Measurements from ENCODE around the gene IL15.
"Not testable (repeated sequence)": the region's sequence is repeated elsewhere in the genome, so short reads cannot be mapped to it uniquely, and the experiment has no call there.

Gene IL15, protein sequence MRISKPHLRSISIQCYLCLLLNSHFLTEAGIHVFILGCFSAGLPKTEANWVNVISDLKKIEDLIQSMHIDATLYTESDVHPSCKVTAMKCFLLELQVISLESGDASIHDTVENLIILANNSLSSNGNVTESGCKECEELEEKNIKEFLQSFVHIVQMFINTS

DNA sequence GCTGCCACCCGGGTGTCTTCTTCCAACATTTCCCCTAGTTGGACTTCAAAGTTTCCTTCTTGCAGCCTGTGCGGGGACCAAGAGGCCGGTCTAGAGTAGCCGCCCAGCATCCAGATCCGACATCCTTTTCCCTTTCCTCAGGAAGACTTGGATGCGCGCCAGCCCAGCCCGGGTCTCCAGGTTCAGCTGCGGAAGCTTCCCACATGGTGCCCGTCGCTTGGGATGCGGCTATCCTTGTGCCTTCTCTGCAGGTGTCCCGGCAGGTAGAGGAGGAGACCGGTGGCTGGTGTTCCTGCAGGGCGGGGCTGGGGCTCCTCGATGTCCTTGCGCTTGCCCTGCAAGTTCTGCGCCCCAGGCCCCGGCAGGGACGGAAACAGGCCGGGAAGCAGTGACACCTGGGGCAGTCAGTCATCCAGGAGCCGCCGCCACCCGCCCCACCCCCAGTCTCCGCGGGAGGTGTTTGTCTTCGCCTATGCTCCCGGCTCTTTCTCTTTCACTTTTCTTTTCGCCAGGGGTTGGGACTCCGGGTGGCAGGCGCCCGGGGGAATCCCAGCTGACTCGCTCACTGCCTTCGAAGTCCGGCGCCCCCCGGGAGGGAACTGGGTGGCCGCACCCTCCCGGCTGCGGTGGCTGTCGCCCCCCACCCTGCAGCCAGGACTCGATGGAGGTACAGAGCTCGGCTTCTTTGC is at the start of gene IL15:
Gene IL15, plus strand, starts transcription at position 502 of the 689 bp plus-strand sequence. CDS start 82,882 bp downstream, outside the sequence.
- no peak for DNase-seq

DNA sequence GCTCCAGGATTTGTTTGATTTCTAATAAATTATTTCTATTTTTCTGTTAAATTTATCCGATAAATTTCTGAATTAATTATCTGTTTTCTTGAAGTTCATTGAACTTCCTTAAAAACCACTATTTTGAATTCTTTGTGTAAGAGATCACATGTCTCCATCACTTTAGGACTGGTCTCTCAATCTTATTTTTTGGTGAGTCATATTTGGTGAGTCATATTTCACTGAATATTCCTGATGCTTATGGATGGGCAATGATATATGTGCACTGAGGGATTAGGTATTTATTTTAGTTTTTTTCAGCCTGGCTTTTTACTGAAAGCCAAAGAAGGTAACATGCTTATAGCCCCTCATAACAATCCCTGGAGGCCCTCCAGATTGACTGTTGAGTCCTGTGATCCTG is 48.5 kb upstream of the IL15 start:
- no peak for DNase-seq

DNA sequence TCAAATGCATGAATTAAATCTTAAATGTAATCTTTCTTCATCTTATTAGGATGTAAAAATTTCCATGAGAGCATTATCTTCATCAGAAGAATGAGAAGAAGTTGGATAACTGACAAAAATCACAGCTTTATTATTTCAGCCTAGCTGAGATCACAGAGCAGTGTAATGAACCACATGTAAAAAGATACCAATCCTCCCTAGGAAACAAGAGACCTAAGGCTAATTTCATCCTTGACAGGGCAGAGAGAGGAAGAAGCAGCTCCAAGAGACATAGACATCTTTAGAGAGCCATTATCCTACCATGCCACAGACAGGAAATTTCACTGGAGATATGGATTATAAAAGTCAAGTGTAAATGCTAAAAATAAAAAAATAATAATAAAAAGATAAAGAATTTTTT is 40.9 kb upstream of the IL15 start:
- DNase-seq: no peak

DNA sequence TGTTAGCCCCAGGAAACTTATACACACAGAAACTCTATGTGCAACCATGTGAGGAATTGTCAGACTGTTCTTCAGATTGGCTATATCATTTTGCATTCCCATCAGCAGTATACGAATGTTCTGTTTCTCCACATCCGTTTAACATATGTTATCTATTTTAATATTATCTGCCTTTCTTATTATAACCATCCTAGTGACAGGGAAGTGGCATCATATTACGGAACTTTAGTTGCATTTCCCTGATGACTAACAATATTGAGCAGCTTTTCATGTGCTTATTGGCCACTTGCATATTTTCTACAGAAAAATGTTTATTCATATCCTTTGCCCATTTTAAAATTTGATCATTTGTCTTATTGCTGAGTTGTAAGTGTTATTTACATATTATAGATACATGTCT is 36.5 kb upstream of the IL15 start:
- DNase-seq: no peak

DNA sequence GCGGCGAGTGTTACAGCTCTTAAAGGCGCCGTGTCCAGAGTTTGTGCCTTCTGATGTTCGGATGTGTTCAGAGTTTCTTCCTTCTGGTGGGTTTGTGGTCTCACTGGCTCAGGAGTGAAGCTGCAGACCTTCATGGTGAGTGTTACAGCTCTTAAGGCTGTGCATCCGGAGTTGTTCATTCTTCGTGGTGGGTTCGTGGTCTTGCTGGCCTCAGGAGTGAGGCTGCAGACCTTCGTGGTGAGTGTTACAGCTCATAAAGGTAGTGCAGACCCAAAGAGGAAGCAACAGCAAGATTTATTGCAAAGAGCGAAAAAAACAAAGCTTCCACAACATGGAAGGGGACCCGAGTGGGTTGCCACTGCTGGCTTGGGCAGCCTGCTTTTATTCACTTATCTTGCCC is 31.7 kb upstream of the IL15 start:
- DNase-seq: not testable (repeated sequence)

DNA sequence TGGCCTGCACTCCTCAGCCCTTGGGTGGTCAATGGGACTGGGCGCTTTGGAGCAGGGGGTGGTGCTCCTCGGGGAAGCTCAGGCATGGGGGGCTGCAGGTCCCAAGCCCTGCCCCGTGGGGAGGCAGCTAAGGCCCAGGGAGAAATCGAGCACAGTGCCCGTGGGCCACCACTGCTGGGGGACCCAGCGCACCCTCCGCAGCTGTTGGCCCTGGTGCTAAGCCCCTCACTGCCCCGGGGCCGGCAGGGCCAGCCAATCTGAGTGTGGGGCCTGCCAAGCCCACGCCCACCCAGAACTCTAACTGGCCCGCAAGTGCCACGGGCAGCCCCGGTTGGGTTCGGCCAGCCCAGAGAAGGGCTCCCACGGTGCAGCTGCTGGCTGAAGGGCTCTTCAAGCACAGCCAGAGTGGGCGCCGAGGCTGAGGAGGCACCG is 30.9 kb upstream of the IL15 start:
- DNase-seq: no peak

DNA sequence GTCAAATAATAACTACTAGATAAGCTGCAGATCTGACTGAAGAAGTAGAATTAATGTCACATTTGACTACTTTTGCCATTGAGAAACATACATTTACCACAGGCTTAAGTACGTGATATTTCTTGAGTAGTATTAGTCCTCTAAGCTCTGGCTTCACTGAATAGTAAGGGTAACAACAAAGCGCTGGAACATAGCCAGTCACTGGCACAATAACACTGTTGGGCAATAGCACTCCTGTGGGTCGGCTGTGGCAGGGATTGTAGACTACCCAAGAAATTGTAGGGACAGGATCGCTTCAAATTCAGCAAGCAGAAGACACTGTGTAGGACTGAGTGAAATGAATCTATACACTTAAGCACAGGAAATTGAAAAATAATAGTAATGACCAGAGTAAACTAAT is 27.1 kb upstream of the IL15 start:
- DNase-seq: no peak

DNA sequence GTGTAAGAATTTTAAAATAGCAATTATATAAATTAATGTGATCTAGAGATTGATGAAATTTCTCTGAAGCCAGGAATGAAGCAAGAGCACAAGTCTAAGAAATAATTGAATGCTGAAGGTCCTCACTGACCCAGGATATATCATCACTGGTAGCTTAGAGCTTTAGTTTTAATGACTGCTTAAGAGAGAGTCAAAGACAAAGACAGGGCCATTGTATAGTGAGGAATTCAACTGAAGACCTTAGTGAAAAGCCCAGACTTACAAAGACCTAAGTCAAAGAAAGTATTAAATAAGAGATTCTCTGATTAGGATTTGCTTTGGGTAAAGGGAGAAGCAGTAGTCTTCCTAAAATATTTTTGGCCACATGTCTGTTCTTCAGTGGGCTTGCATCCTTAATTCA is 26.0 kb upstream of the IL15 start:
- no peak for DNase-seq

DNA sequence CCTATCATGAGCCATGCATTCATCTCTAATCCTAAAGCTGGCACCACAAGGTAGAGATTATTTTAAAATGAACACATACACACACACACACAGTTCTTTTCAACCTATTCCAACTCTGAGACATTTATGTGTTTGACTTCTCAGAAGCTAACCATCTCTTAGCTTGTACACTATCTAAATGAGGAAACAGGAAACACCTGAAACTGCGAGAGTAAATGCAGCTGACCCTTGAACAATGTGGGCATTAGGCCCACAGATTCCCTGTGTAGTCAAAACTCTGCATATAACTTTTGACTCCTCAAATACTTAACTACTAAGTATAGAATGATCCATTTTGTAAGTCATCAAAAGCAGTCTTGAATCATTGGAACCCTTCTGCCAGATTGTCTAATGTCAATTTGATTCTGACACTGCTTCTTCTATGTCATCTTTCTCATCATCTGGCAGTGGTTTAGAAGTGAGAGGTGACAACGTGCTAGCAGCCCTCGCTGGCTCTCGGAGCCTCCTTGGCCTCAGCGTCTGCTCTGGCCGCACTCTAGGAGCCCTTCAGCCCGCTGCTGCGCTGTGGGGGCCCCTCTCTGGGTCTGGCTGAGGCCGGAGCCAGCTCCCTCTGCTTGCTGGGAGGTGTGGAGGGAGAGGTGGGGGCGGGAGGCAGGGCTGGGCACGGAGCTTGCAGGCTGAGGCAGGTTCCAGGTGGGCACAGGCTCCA is 21.4 kb upstream of the IL15 start:
- no peak for DNase-seq

DNA sequence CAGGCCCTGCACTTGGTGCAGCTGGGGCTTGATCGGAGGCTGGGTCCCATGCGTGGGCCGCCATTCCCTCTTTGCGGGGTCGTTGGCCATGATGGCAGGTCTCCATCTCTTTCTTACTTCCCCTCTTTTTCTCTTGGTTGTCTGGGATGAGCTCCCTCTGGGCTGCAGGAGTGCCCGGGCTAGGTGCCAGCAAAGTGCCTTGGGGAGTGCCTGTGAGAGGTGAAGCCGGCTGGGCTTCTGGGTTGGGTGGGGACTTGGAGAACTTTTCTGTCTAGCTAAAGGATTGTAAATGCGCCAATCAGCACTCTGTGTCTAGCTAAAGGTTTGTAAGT is 20.8 kb upstream of the IL15 start:
- not testable (repeated sequence) for DNase-seq

DNA sequence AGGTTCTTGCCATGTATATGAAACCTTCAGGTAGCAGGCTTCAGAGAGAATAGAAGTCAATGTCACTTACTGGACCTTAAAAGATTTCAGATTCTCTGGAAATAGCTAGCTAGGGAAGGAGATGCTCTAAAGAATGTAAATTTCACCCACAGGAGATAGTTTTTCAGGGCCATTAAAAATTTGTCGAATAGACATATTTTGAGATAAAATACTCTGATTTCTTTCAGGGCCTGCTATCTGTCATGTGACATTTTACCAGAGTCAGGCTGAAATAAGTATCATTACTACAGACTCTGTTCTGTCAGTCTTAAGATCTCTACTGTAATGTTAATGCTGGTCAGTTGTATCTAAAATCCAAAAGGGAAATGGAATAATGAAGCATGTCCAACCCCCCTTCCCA is 15.7 kb upstream of the IL15 start:
- DNase-seq: no peak

DNA sequence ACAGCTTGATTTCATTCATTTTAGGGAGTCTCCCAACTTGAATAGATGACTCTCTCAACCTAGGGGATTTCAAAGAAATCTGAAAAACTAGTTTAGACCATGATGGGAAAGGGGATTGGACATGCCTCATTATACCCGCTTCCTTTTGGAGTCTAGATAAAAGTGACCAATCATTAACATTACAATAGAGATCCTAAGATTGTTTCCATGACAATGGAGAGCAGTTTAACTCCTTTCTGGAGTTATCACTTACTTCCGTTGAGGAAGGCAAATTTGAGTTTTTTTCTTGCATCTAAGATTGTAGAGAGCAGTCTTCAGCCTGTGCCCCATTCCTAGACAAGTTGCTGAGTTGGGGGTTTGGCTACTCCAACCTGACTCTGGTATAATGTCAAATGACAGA is 11.4 kb upstream of the IL15 start:
- DNase-seq: no peak

DNA sequence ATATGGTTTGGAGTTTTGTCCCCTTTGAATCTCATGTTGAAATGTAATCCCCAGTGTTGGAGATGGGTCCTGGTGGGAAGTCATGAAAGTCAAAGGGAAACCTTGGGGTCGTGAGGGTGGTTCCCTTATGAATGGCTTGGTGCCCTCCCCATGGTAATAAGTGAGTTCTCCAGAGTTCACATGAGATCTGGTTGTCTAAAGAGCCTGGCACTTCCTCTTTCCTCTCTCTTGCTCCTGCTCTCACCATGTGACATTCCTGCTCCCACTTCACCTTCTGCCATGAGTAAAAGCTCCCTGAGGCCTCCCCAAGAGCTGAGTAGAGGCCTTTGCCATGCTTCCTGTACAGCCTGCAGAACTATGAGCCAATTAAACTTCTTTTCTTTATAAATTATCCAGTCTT is 5.5 kb upstream of the IL15 start:
- no peak for DNase-seq

DNA sequence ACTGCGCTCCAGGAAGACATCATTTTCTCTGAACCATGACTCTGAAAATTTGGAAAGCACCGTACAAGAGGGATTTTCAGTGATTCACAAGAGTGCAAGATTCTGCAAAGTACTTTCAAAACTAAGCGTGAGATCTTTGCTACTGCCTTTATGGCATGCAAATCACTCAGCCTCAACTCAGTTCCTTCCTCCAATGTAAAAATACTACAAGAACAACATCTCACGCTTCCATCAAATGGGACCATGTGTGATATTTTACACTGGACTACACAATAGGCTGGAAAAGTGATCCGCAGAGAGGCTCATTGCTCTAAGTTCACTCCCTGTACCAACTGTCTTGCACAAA is 674 bp upstream of the IL15 start:
- DNase-seq: no peak

DNA sequence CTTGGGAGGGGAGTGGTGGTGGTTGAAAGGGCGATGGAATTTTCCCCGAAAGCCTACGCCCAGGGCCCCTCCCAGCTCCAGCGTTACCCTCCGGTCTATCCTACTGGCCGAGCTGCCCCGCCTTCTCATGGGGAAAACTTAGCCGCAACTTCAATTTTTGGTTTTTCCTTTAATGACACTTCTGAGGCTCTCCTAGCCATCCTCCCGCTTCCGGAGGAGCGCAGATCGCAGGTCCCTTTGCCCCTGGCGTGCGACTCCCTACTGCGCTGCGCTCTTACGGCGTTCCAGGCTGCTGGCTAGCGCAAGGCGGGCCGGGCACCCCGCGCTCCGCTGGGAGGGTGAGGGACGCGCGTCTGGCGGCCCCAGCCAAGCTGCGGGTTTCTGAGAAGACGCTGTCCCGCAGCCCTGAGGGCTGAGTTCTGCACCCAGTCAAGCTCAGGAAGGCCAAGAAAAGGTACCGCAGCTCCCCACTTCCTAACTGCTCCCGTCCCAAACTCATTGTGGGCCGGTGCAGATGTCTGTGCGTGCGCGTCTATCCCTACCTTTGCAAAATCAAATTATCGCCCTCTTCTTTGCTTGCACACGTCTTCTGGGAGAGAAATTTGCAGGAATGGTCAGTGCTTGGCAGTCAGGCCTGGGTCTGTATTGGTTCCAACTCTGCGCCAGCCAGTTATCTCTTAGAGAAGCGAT is 533 bp downstream of the IL15 start:
- DNase-seq: no peak

DNA sequence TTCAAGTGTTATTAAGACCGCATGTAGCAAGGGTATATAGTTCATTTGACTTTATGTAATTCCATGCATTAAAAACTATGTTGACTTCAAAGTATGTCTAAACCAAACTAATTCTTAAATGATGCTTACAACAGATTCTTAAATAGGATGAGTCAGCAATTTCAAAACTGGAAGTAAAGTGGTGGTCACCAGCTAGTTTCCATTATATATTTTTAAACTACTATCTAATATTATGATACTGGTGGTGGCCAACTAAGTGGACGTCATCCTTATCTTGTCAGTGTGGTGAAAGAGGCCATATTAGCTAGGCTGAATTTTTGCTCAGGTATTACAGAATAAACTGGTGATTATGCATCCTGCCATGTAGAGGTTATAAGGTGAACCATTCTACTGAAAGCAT is 1.2 kb downstream of the IL15 start:
- no peak for DNase-seq

DNA sequence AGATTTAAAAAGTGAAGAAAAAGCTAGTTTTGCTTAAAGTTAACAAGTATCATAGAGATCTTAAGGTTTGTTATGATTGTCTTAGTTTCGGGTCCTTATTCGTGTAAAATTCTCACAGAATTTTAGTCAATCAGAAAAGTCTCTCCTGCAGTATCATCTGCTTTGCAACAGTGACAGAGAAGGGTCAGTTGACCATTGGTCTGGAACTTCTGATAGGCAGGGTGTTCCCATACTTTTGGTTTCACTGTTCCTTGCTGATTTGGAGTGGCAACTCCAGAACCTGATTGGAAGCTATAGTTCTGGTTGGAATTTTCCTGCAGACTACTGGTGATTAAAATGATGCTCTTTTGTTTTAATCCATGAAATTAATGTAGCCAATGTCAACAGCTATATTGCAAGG is 1.8 kb downstream of the IL15 start:
- no peak for DNase-seq

DNA sequence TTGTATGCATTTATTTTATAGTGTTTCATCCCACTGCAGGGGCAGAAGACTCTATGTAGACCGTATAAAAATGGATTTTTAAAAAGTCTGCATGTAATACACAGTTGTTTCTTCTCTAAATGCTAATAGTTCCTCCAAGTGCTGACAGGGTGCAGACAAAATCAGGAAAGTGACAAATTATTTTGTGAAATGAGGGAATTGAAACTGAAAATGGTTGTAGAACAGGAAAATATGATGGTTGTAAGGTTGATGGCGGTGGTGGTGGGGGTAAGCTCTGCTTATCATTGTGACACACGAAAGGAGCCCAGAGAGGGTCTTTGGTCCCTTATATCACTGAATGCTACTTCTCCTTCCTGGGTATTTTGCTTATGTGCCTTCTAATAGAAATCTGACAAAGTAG is 4.3 kb downstream of the IL15 start:
- no peak for DNase-seq

DNA sequence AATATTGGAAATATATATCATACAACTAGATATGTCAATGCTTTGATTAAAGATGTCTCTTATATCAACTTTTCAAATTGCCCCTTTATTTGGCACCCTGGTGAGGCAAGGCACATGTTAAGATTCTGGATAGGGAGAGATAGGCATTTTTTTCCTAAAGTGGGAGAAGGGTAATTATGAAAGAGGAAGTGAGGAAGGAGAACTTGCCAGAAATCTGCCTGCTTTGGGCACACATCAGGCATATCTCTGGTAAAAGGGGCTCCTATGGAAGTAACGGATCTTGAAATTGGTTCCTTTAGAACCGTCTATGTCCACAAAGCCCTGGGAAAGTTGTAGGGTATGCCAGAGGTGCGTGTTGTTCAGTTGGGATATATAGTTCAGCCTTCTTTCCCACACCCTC is 5.7 kb downstream of the IL15 start:
- no peak for DNase-seq

DNA sequence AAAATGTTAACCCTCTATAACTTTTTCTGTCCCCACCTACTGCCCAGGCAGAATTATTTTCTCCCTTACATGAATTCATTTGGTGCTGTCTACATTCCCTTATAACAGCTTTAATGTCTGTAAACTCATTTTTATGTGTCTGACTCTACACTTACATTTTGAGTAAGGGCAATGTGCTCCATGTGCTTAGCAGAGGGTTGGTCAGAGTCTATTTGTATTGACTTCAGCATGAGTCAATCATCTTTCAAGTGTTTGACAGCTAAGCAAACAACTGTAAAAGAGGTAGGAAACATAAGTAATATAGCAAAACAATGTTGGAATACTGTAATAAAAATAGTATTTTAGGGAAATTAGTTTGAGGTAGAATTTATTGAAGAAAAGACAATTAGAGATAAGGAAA is 6.3 kb downstream of the IL15 start:
- no peak for DNase-seq

DNA sequence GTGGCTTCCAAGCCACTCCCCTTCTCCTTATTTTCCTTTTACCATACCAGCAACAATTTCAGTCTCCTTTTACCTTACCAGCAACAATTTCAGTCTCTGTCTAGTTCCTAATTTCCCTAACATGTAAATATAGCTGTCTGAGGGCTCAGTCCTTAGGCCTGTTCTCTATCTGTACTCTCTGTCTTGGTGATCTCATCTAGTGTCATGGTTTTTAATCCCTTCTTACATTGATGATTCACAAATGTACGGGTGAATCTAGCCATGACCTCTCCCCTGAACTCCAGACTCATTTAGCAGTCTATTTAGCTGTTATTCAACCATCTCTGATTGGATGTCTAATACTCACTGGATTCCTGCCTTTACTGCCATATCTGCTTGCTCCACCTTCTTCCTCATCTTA is 7.2 kb downstream of the IL15 start:
- DNase-seq: no peak

DNA sequence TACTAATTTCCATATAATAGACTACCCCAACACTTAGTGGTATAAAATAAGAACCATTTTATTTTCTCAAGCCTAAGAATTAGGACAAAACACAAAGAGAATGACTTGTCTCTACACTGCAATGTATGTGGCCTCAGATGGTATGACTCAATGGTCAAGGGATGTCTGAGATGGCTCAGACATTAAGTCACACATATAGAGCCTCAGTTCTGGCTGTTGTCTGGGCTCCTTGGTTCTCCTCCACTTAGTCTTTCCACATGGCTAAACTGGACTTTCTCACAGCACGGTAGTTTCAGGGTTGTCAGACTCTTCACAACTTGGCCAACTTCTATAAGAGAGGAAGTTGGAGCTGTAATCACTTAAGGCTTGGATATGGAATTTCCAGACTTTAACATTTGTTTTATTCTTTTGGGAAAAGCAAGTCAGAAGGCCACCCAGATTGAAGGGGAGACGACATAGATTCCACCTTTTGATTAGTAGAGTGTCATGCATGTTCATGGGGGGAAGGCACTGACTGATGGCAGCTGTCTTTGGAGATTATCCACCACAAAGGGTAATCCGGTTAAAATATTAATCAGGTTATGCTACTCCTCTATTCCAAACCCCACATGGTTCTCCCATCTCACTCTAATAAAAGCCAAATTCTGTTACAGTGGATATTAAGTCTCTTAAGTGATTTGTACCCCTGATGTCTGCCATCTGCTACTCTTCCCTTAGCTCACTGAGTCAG is 9.4 kb downstream of the IL15 start:
- DNase-seq: no peak

DNA sequence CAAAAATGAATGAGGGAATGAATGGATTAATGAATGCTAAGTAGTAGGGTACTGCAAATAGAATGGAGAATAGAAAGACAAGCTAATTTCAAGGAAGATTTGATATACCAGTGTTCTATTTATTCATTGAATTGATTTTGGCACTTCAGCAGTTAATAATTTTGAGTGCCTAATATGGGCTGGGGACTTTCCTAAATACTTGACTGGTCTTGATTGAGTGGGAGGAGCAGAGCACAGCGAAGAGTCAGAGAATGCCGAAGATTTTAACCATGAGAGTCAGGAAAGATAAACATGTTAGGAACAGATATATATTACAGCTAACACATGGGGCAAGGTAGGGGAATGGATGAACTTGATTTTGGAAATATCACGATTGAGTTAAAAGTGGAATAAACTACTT is 10.6 kb downstream of the IL15 start:
- no peak for DNase-seq

DNA sequence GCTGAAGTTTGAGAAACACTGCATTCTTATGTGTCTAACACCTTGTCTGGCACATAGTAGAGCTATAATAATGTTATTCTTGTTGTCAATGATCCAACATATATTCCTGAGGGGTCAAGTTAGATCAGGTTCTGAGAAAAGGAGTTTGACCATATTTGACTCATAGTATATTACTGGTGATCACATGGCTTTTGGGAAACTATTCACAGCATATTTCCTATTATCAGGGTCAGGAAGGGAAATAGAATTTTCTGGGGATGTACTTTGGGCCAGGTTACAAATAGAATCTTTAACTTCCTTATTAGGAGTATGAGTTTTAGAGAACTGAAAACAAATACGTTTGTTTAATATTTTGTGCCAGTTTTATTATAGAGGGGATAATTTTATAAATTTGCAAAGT is 11.6 kb downstream of the IL15 start:
- DNase-seq: no peak

All from NCI-H2081 treated with DMSO at 0.1 percent for 48 hours (cell line).